BLaER1 (cell line): ENCODE results near the gene RTP2.

Experiments
- H3K27ac ChIP-seq: shearing (Covaris generic); formaldehyde crosslinking; 2 replicates; pipeline ENCODE4 v1.8.1; 2022
- H3K27me3 ChIP-seq: shearing (Covaris generic); formaldehyde crosslinking; 2 replicates; pipeline ENCODE4 v1.8.1; 2022
- H3K36me3 ChIP-seq: shearing (Covaris generic); formaldehyde crosslinking; 2 replicates; pipeline ENCODE4 v1.8.1; 2022
- H3K4me1 ChIP-seq: shearing (Covaris generic); formaldehyde crosslinking; 2 replicates; pipeline ENCODE4 v1.8.1; 2022
- H3K4me2 ChIP-seq: shearing (Covaris generic); formaldehyde crosslinking; 2 replicates; pipeline ENCODE4 v1.8.1; 2022
- H3K4me3 ChIP-seq: shearing (Covaris generic); formaldehyde crosslinking; 2 replicates; pipeline ENCODE4 v1.8.1; 2022
- H3K9ac ChIP-seq: shearing (Covaris generic); formaldehyde crosslinking; 2 replicates; pipeline ENCODE4 v1.8.1; 2022
- H3K9me3 ChIP-seq: shearing (Covaris generic); formaldehyde crosslinking; 2 replicates; pipeline ENCODE4 v1.8.1; 2022
- H4K20me1 ChIP-seq: shearing (Covaris generic); formaldehyde crosslinking; 2 replicates; pipeline ENCODE4 v1.8.1; 2022
- Cebpa-rat ChIP-seq: shearing (Covaris generic); IDR thresholded peaks from 2 replicates; pipeline ENCODE4 v1.8.1; 2022

Gene RTP2

GRCh38 chr3:187729598-187729997, 27.2 kb upstream of the RTP2 start:
- peaks cover 100% of the 10 kb centered on the region for H3K36me3 ChIP-seq
- TF ChIP-seq Cebpa-rat = no peak
- no peak overlapping the region for H3K4me3 ChIP-seq
- H3K27ac ChIP-seq = peak overlapping the region; percentile 49; the same call in 1 of the 2 replicates
- peaks cover 34% of the 10 kb centered on the region for H3K4me1 ChIP-seq
- H3K9ac ChIP-seq = no peak overlapping the region
- H3K4me2 ChIP-seq = no peak overlapping the region
- H3K9me3 ChIP-seq = no peaks in the 10 kb centered on the region
- H4K20me1 ChIP-seq = peaks cover 100% of the 10 kb centered on the region
- no peaks in the 10 kb centered on the region for H3K27me3 ChIP-seq

- H3K4me3 ChIP-seq = no peak overlapping the region
- no peaks in the 10 kb centered on the region for H3K9me3 ChIP-seq
- peaks cover 29% of the 10 kb centered on the region for H3K4me1 ChIP-seq
- H3K4me2 ChIP-seq = no peak overlapping the region
- no peak overlapping the region for H3K9ac ChIP-seq
- peaks cover 100% of the 10 kb centered on the region for H3K36me3 ChIP-seq
- TF ChIP-seq Cebpa-rat = no peak
- H4K20me1 ChIP-seq = peaks cover 100% of the 10 kb centered on the region
- H3K27ac ChIP-seq = peak overlapping the region; percentile 49; the same call in 1 of the 2 replicates
- no peaks in the 10 kb centered on the region for H3K27me3 ChIP-seq
These were observed 26.7 kb upstream of the RTP2 start for GRCh38 chr3:187728940-187729583.

GRCh38 chr3:187728248-187728647, 25.9 kb upstream of the RTP2 start:
- H3K4me2 ChIP-seq = no peak overlapping the region
- H3K36me3 ChIP-seq = peaks cover 100% of the 10 kb centered on the region
- H3K27me3 ChIP-seq = no peaks in the 10 kb centered on the region
- H3K9ac ChIP-seq = 0 out of 2 replicates have a peak overlapping the region, but pooled peaks have one; percentile 15
- peaks cover 20% of the 10 kb centered on the region for H3K4me1 ChIP-seq
- no peaks in the 10 kb centered on the region for H3K9me3 ChIP-seq
- no peak for TF ChIP-seq Cebpa-rat
- peaks cover 100% of the 10 kb centered on the region for H4K20me1 ChIP-seq
- 0 out of 2 replicates have a peak overlapping the region, but pooled peaks have one; percentile 49 for H3K27ac ChIP-seq
- H3K4me3 ChIP-seq = no peak overlapping the region

GRCh38 chr3:187726564-187726963, 24.2 kb upstream of the RTP2 start:
- H3K4me2 ChIP-seq = no peak overlapping the region
- H3K9ac ChIP-seq = no peak overlapping the region
- peaks cover 99% of the 10 kb centered on the region for H3K36me3 ChIP-seq
- no peaks in the 10 kb centered on the region for H3K27me3 ChIP-seq
- TF ChIP-seq Cebpa-rat = no peak
- no peak overlapping the region for H3K4me3 ChIP-seq
- peaks cover 15% of the 10 kb centered on the region for H3K4me1 ChIP-seq
- peaks cover 98% of the 10 kb centered on the region for H4K20me1 ChIP-seq
- no peak overlapping the region for H3K27ac ChIP-seq
- H3K9me3 ChIP-seq = no peaks in the 10 kb centered on the region

- TF ChIP-seq Cebpa-rat = no peak
- Histone ChIP-seq H3K27ac (no peak overlapping the region), H3K27me3 (no peaks in the 10 kb centered on the region), H3K36me3 (peaks cover 99% of the 10 kb centered on the region), H3K4me1 (peaks cover 15% of the 10 kb centered on the region), H4K20me1 (peaks cover 98% of the 10 kb centered on the region), H3K4me3 (no peak overlapping the region), H3K4me2 (no peak overlapping the region), H3K9ac (no peak overlapping the region), H3K9me3 (no peaks in the 10 kb centered on the region)
These were observed 23.5 kb upstream of the RTP2 start for GRCh38 chr3:187725653-187726370.

GRCh38 chr3:187725224-187725623, 22.9 kb upstream of the RTP2 start:
- no peak overlapping the region for H3K4me2 ChIP-seq
- H4K20me1 ChIP-seq = peaks cover 98% of the 10 kb centered on the region
- peaks cover 99% of the 10 kb centered on the region for H3K36me3 ChIP-seq
- H3K27ac ChIP-seq = no peak overlapping the region
- no peaks in the 10 kb centered on the region for H3K27me3 ChIP-seq
- no peak overlapping the region for H3K9ac ChIP-seq
- H3K4me1 ChIP-seq = peaks cover 15% of the 10 kb centered on the region
- no peaks in the 10 kb centered on the region for H3K9me3 ChIP-seq
- TF ChIP-seq Cebpa-rat = no peak
- no peak overlapping the region for H3K4me3 ChIP-seq

- H3K4me2 ChIP-seq = no peak overlapping the region
- H4K20me1 ChIP-seq = peaks cover 75% of the 10 kb centered on the region
- TF ChIP-seq Cebpa-rat = no peak
- no peak overlapping the region for H3K27ac ChIP-seq
- no peak overlapping the region for H3K4me3 ChIP-seq
- no peak overlapping the region for H3K9ac ChIP-seq
- no peaks in the 10 kb centered on the region for H3K9me3 ChIP-seq
- H3K4me1 ChIP-seq = no peaks in the 10 kb centered on the region
- peaks cover 73% of the 10 kb centered on the region for H3K36me3 ChIP-seq
- no peaks in the 10 kb centered on the region for H3K27me3 ChIP-seq
These were observed 19.9 kb upstream of the RTP2 start for GRCh38 chr3:187722206-187722612.

- H3K36me3 ChIP-seq = peaks cover 61% of the 10 kb centered on the region
- H3K9me3 ChIP-seq = no peaks in the 10 kb centered on the region
- H3K4me3 ChIP-seq = no peak overlapping the region
- no peaks in the 10 kb centered on the region for H3K27me3 ChIP-seq
- H3K4me2 ChIP-seq = no peak overlapping the region
- no peak overlapping the region for H3K9ac ChIP-seq
- H3K4me1 ChIP-seq = no peaks in the 10 kb centered on the region
- no peak overlapping the region for H3K27ac ChIP-seq
- peaks cover 63% of the 10 kb centered on the region for H4K20me1 ChIP-seq
- no peak for TF ChIP-seq Cebpa-rat
These were observed 18.7 kb upstream of the RTP2 start for GRCh38 chr3:187721055-187721454.

- Histone ChIP-seq H4K20me1 (peaks cover 56% of the 10 kb centered on the region), H3K27ac (no peak overlapping the region)
These were observed 17.9 kb upstream of the RTP2 start for GRCh38 chr3:187720337-187720670.

GRCh38 chr3:187719628-187720336, 17.4 kb upstream of the RTP2 start:
- no peak for TF ChIP-seq Cebpa-rat
- H3K36me3 ChIP-seq = peaks cover 49% of the 10 kb centered on the region
- peaks cover 51% of the 10 kb centered on the region for H4K20me1 ChIP-seq
- no peak overlapping the region for H3K9ac ChIP-seq
- no peak overlapping the region for H3K4me3 ChIP-seq
- H3K9me3 ChIP-seq = no peaks in the 10 kb centered on the region
- no peaks in the 10 kb centered on the region for H3K27me3 ChIP-seq
- peaks cover 10% of the 10 kb centered on the region for H3K4me1 ChIP-seq
- H3K4me2 ChIP-seq = no peak overlapping the region
- H3K27ac ChIP-seq = no peak overlapping the region

More at GRCh38 chr3:187720337-187720670, 17.9 kb upstream of the RTP2 start:
- TF ChIP-seq Cebpa-rat = no peak
- Histone ChIP-seq H3K27me3 (no peaks in the 10 kb centered on the region), H3K4me1 (peaks cover 4% of the 10 kb centered on the region), H3K9ac (no peak overlapping the region), H3K4me3 (no peak overlapping the region), H3K36me3 (peaks cover 54% of the 10 kb centered on the region), H3K4me2 (no peak overlapping the region), H3K9me3 (no peaks in the 10 kb centered on the region)
